Measurements from ENCODE around the gene OR2AG2. TPM values are rescaled to one million over a fixed set of nuclear protein-coding genes. Genes with fewer than 3 reads are reported as not detected.

Gene OR2AG2
- 0.27 TPM in 1 of 2 replicates, not detected in the other for total RNA-seq
- not detected for total RNA-seq (2013)
- polyA plus RNA-seq = not detected in 2 replicates
- polyA minus RNA-seq = not detected in 2 replicates

- Histone ChIP-seq H3K36me3 (replicated peaks in 1 of 2; ENCODE audit: control extremely low read depth in 1 of 2, control insufficient read depth in 1 of 2, extremely low read depth in 1 of 2, insufficient read depth in 2 of 2, low read length in 1 of 2) (no peaks in the 10 kb centered on the region), H2AFZ (ENCODE audit: insufficient read depth, low read depth, low read length, poor library complexity, severe bottlenecking) (no peak within 1 kb of the TSS), H3K27me3 (replicated peaks in 1 of 4; ENCODE audit: control extremely low read depth in 1 of 4, control insufficient read depth in 3 of 4, insufficient read depth in 4 of 4, low read length in 3 of 4) (no peaks in the 10 kb centered on the region), H3K4me3 (ENCODE audit: control extremely low read depth in 1 of 5, extremely low read depth in 1 of 5, insufficient read depth in 1 of 5, low read depth in 2 of 5, low read length in 4 of 5) (no peak within 1 kb of the TSS), H4K20me1 (ENCODE audit: control insufficient read depth, insufficient read depth, low read length, poor library complexity, severe bottlenecking) (no peaks in the 10 kb centered on the region), H3K4me1 (ENCODE audit: control insufficient read depth in 2 of 2, insufficient read depth in 2 of 2, low read length in 2 of 2) (peaks cover 7 to 9% of the 10 kb centered on the region in 2 donors), H3K4me2 (replicated peaks; ENCODE audit: low read depth, low read length, poor library complexity, severe bottlenecking) (no peak within 1 kb of the TSS), H3K79me2 (ENCODE audit: control insufficient read depth, insufficient read depth, low read length) (no peaks in the 10 kb centered on the region), H3K27ac (ENCODE audit: low read length in 2 of 2) (peak within 1 kb of the TSS; percentile 9 to 53), H3K9me3 (ENCODE audit: control extremely low read depth in 1 of 3, control insufficient read depth in 2 of 3, insufficient read depth in 1 of 3, low read length in 2 of 3) (no peaks in the 10 kb centered on the region), H3K9ac (ENCODE audit: low read length) (no peak within 1 kb of the TSS)
- ATAC-seq (ENCODE audit: low read depth) = peak; percentile 86
- WGBS (ENCODE audit: insufficient coverage) = 92% methylated on average over 2 of the region's 4 CpGs
- ChIA-PET POLR2A (no interaction called here), CTCF (interaction anchor here (0.7 to 2.5 kb wide), 7 partner anchors 15 to 393 kb away, joined by 3 to 8 read pairs (median 3); no protein-coding TSS in a partner anchor)
- DNase-seq = peak; percentile 65
- intact Hi-C loops (cut with micrococcal nuclease) = no loop called here
- Mint-ChIP-seq H3K27ac (peak within 1 kb of the TSS; percentile 68), H3K4me1 (peaks cover 9% of the 10 kb centered on the region), H3K4me3 (no peak within 1 kb of the TSS), H3K9me3 (ENCODE audit: insufficient read depth) (no peaks in the 10 kb centered on the region), H3K27me3 (no peaks in the 10 kb centered on the region)
- TF ChIP-seq CTCF (IDR thresholded peaks at IDR 0.05) (no peak), EZH2 (IDR thresholded peaks at IDR 0.05; ENCODE audit: borderline replicate concordance, insufficient read depth, low read depth, low read length, poor library complexity, severe bottlenecking) (no peak)
Measured at GRCh38 chr11:6771926-6772893, at the start of gene OR2AG2. OR2AG2 (minus strand) TSS chr11:6771976; CDS start chr11:6768957, 3,019 bp downstream.

GRCh38 chr11:6818967-6819366, 47.2 kb upstream of the OR2AG2 start:
- no peak overlapping the region for H3K9ac ChIP-seq (ENCODE audit: low read length)
- intact Hi-C loops (cut with micrococcal nuclease) = no loop called here
- CTCF ChIA-PET = interaction anchor here (1.7 kb wide), 1 partner anchor 8 kb away, joined by 5 read pairs; no protein-coding TSS in a partner anchor
- H2AFZ ChIP-seq (ENCODE audit: insufficient read depth, low read depth, low read length, poor library complexity, severe bottlenecking) = no peak overlapping the region
- H3K4me1 ChIP-seq (ENCODE audit: control insufficient read depth in 2 of 2, insufficient read depth in 2 of 2, low read length in 2 of 2) = no peaks in the 10 kb centered on the region
- no peak overlapping the region for H3K27ac ChIP-seq (ENCODE audit: low read length in 2 of 2)
- Mint-ChIP-seq H3K27me3 (peaks cover 5% of the 10 kb centered on the region), H3K4me3 (no peak overlapping the region), H3K9me3 (ENCODE audit: insufficient read depth) (peaks cover 2% of the 10 kb centered on the region), H3K4me1 (no peaks in the 10 kb centered on the region), H3K27ac (no peak overlapping the region)
- H4K20me1 ChIP-seq (ENCODE audit: control insufficient read depth, insufficient read depth, low read length, poor library complexity, severe bottlenecking) = no peaks in the 10 kb centered on the region
- H3K79me2 ChIP-seq (ENCODE audit: control insufficient read depth, insufficient read depth, low read length) = no peaks in the 10 kb centered on the region
- no peak for DNase-seq
- TF ChIP-seq CTCF (IDR thresholded peaks at IDR 0.05) (no peak), EZH2 (IDR thresholded peaks at IDR 0.05; ENCODE audit: borderline replicate concordance, insufficient read depth, low read depth, low read length, poor library complexity, severe bottlenecking) (no peak)
- no peak overlapping the region for H3K4me2 ChIP-seq (replicated peaks; ENCODE audit: low read depth, low read length, poor library complexity, severe bottlenecking)
- H3K4me3 ChIP-seq (ENCODE audit: control extremely low read depth in 1 of 5, extremely low read depth in 1 of 5, insufficient read depth in 1 of 5, low read depth in 2 of 5, low read length in 4 of 5) = no peak overlapping the region
- H3K27me3 ChIP-seq (replicated peaks in 1 of 4; ENCODE audit: control extremely low read depth in 1 of 4, control insufficient read depth in 3 of 4, insufficient read depth in 4 of 4, low read length in 3 of 4) = no peaks in the 10 kb centered on the region
- POLR2A ChIA-PET = interaction anchor here (0.6 kb wide), 1 partner anchor 1223 kb away, joined by 3 read pairs; no protein-coding TSS in a partner anchor
- no peaks in the 10 kb centered on the region for H3K36me3 ChIP-seq (replicated peaks in 1 of 2; ENCODE audit: control extremely low read depth in 1 of 2, control insufficient read depth in 1 of 2, extremely low read depth in 1 of 2, insufficient read depth in 2 of 2, low read length in 1 of 2)
- no peak for ATAC-seq (ENCODE audit: low read depth)
- peaks cover 0 to 14% (median 0%) of the 10 kb centered on the region in 3 donors for H3K9me3 ChIP-seq (ENCODE audit: control extremely low read depth in 1 of 3, control insufficient read depth in 2 of 3, insufficient read depth in 1 of 3, low read length in 2 of 3)
- 88% methylated on average over 4 of the region's 5 CpGs for WGBS (ENCODE audit: insufficient coverage)
